Measurements from ENCODE around the gene KSR2.
"Not testable (repeated sequence)": the region's sequence is repeated elsewhere in the genome, so short reads cannot be mapped to it uniquely, and the experiment has no call there.

Gene KSR2

DNA sequence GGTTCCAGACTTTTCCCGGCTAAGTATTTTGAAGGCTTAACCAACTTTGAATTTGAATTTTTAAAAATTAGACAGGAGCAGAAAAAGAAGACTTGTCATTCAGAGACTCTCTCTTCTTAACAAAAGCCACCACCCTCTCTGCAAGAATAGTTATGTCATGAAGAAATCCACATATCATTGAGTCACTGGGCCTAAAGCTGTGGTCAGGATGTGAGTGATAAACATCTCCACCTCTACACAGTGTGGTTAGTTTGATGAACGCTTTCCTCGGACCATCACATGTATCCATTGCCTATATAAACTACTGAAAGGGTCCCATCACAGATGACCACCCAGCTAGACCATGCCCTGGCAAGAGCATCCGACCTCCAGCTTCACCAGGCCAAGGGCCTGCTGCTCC, 226.1 kb downstream of the KSR2 start:
- DNase-seq, result no peak

DNA sequence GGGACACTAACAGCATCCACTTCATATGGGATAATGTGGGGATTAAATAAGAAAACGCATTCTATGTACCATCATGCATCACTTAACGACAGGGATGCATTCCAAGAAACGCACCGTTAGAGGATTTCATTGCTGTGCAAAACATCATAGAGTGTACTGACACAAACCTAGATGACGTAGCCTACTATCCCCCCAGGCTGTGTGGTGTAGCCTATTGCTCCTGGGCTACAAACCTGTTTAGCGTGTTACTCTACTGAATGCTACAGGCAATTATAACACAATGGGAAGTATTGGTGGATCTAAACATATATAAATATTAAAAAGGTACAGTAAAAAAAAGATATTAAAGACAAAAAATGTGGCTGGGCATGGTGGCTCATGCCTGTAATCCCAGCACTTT, 230.6 kb downstream of the KSR2 start:
- no peak for DNase-seq

DNA sequence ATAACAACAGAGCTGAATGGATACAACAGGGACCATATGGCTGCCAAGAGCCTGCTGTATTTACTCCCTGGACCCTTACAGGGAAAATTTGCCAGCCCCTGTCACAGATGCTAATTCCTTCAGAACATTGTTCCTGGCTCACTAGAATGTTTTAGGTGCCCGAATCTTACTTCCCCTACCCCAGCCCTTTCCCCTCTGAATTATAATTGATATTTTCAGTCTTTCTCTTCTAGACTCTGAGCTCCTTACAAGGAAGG, 235.3 kb downstream of the KSR2 start:
- DNase-seq, result no peak

DNA sequence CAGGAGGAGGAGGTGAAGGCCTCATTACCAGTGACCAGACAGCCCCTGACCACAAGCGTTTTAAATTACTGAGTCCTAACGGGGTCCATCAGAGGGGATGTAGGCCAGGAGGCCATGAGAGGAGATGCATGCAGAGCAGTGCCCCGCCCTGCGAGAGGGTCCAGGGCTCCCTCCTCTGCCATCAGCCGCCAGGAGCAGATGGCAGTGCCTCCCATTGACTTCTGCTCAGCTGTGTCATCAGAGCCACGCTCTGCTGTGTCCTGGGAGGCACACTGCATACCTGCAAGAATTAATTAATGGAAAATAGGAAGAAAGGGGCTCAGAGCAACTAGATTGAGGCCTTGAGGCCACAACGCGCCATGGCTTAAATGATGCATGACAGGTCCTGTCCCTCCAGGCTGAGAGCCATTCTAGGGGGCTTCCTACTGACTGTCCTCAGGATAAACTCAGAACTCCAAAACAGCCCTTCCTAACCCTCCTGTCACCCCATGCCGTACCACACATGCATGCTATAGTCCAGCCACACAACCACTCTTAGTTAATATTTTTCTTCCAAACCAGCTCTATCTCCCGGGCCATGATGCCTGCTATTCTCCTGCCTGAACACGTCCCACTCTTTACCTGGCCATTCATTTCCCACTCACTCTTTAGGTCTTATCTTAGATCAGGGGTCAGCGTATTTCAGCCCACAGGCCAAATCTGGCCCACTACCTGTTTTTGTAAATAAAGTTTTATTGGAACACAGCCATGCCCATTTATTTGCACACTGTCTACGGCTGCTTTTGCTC, 235.8 kb downstream of the KSR2 start:
- DNase-seq, result no peak

DNA sequence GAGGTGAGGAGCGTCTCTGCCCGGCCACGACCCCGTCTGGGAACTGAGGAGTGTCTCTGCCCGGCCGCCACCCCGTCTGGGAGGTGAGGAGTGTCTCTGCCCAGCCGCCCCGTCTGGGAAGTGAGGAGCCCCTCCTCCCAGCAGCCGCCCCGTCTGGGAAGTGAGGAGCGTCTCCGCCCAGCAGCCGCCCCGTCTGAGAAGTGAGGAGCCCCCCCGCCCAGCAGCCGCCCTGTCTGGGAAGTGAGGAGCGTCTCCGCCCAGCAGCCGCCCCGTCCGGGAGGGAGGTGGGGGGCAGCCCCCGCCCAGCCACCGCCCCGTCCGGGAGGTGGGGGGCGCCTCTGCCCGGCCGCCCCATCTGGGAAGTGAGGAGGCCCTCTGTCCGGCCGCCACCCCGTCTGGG, 237.7 kb downstream of the KSR2 start:
- not testable (repeated sequence) for DNase-seq

DNA sequence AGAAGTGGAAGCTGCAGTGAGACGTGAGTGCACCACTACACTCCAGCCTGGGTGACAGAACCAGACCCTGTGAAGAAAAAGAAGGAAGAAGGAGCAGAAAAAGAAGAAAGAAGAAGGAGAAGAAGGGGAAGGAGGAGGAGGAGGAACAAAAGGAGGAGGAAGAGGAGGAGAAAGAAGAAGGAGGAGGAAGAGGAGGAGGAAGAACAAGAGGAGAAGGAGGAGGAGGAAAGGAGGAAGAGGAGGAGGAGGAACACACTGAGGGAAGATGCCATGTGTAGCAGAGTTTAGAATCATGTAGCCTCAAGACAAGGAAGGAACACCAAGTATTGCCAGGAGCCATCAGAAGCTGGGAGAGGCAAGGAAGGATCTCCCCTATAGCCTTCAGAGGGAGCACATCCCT, 241.5 kb downstream of the KSR2 start:
- no peak for DNase-seq

DNA sequence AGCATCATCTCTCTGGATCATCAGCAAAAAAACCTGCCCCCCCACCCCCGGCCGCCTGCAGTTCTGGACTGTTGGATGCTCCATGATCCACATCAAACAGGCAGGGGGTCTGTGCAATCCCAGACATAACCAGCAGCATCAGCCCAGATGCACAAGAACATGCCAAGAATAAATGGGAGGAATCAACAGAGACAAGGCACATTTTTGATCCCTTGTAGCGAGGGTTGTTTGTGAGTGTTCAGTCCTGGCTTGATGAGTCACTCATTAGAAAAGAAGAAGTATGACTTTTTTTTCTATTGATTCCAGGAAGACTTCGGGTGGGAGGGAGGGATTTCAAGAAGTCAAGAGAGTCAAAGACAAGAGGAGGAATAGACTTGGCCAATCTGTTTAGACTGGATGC, 244.2 kb downstream of the KSR2 start:
- DNase-seq, result no peak

DNA sequence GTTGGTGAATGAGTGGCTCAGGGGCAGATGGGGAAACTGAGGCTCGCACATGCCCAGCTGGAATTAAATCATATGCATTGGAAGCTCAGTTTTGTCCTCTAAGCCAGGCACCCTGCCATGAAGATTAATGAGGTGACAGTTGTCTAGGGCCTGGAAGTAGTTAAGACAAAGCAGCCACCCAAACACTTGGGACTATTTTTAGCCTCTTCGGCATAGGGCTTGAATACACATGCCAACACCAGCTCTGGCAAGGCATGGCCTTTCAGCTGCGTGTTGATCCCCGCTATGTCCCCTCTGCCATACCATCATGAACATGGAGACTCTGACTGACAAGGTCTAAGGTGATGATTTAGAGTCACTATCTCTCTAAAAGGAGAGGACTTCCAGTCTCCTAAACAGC, 250.2 kb downstream of the KSR2 start:
- no peak for DNase-seq

DNA sequence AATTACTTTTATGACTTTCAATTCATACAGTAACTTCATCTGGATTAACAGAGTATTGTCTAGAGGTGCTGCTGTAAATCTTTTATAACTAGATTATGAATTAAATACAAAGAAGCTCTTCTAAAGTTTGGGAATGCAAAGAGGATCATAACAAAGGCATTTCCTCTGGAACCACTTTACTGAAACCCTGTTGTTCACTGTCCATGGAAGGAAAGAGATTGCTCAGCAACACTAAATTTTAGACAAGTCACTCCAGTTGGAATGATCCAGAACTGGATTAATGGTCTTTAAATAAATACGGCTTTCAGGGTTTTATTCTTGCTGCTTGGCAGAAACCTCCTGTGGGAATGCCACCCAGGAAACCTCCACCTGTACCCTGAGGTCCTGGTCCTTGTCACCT, 250.6 kb downstream of the KSR2 start:
- DNase-seq, result no peak

DNA sequence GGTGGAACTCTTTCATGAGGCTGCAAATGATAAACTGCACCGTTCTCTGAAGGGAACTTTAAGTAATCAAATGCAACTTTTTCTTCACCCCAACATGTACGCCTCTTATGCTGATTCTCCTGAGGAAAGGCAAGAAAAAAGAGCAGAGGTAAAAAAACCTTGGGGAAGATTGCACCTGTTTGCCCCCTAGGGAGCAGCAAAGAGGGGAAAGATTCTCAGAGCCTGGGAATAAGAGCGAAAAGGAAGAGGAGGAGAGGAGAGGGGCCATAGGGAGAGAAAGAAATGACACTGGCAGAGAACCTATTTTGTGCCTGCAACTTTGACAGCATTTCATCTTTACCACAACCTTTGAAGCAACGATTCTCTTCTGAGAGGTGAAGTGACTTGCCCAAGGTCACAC, 254.6 kb downstream of the KSR2 start:
- DNase-seq, result no peak

DNA sequence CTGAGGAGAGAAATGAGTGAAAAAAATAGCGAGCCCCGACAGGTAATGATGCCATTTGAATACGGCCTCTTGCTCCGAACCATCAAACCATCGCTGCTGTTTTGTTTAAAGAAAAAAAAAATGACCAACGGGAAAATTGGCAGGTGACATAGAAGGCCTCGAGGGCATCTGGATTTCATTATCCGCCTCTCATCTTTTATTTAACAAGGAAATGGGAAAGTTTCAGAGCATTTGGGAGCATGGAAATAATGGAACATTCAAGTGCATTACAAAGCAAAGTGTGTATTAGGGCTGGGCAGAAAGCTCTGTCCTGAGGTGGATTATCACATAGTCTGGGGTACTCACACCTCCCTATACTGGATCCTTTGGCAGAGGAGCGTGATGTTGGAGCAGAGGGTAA, 258.7 kb downstream of the KSR2 start:
- no peak for DNase-seq

DNA sequence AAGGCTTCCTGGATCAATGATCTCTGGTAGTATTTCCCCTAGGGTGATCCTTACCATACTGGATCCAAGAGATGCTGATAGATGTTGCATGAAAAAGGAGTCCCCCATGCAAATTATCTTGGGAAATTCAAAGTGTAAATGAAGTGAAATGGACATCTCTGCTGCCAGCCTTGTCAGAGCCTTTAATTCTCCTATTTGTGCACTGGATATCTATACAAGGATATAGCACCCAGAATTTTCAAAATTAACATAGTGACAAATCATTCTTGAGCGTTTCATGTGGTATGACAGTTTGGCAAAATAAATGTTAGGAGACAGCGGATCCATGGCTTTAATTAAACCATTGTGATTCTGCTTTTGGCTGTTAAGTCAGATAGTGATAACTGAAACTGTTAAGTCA, 260.9 kb downstream of the KSR2 start:
- no peak for DNase-seq

DNA sequence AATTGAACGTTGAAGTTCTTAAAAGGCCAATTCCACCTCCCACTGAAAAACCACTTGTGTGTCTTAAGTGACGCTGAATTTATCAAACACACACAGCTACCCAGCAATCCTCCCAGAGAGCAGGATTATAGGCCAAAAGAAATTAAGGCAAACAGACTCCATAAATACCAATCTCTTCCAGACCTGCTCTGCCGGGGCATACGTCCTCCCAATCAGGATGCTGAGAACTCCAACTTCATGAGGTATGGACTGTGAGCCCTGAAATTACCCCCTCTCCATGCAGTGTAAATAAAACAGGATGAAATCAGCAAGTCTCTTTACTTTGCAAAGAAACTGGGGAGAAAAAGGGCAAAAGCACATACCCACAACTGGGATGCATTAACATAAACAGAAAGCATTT, 265.2 kb downstream of the KSR2 start:
- no peak for DNase-seq

DNA sequence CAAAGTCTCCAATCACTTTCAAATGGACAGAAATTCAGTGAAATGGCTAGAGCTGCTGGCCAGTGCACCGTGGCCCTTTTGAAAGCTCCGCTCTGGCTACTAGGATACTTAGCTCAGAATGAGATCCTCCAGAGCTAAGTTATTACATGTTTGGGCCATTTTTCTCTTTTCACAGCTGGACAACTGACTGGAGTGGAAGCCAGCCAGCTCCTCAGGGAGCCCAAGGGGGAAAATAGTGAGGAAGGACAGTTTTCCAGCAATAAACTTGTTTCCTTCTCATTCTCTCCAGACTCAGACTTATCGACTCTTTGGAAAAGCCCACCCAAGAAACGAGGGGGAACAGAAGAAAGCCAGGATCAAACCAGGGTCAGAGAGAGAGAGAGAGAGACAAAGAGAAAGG, 266.0 kb downstream of the KSR2 start:
- peak; percentile 52 for DNase-seq

DNA sequence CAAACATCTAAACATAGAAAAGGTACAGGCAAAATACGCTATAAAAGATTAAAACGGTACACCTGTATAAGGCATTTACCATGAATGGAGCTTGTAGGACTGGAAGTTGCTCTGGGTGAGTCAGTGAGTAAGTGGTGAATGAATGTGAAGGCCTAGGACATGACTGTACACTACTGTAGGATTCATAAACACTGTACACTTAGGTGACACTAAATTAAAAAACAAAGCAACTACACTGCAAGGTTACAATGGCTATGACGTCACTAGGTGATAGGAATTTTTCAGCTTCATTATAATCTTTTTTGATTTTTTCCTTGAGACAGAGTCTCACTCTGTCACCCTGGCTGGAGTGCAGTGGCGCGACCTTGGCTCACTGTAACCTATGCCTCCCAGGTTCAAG, 269.2 kb downstream of the KSR2 start:
- no peak for DNase-seq

DNA sequence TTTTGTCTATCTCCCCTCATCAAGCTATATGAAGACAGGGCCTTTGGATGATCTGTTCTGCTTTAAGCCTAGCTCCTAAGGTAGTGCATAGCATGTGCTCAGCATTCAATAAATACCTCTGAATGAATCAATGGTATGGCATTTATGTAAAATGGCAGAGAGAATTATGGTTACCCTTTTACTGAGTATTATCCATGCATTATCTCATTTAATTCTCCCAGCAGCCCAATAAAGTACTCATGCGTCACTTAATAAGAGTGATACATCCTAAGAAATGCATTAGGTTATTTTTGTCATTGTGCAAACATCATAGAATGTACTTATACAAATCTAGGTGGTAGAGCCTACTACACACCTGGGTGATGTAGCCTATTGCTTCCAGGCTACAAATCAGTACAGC, 269.7 kb downstream of the KSR2 start:
- DNase-seq, result no peak

DNA sequence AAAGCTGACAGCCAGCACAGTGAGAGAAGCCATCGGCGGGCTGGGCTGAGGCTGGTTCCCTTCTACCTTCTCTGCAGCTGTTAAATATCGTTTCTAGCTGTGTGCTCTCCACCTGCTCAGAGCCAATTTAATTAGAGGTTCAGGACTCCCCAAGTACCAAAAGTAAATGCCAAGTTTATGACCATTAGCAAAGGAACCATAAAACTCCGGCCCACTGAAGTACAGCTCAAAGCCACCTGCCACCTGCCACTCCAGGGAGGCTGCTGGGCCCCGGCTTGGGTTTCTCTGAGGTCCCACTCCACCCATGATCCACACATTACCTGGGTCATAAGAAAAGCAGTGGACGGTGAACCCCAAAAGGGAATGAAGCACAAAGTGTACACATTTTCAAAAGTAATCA, 272.8 kb downstream of the KSR2 start:
- DNase-seq, result no peak

DNA sequence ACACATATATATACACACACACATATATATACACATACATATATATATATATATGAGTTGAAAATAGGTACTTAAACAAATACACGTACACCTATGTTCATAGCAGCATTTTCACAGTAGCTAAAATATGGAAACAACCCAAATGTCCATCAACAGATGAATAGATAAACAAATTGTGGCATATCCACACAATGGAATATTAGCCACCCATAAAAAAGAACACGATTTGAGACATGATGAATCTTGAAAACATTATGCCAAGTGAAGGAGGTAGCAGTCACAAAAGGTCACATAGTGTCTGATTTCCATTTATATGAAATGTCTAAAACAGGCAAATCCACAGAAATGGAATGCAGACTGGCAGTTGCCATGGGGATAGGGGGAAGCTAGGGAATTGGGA, 276.3 kb downstream of the KSR2 start:
- DNase-seq, result no peak

DNA sequence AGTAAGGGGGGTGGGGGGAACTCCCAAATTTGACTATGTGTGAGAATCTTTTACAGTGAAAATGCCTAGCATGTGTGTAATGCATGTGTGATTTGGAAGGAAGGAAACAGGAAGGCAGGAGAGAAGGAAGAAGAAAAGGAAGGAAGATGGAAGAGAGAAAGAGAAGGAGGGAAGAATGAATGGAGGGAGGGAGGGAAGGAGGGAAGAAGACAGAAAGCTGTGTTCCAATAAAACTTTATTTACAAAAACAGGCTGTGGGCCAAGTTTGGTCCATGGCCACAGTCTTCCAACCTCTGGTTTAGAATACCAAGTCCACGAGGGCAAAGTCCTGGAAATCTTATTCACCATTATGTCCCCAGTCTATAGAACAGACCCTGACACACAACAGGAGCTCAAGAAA, 278.9 kb downstream of the KSR2 start:
- DNase-seq, result no peak

DNA sequence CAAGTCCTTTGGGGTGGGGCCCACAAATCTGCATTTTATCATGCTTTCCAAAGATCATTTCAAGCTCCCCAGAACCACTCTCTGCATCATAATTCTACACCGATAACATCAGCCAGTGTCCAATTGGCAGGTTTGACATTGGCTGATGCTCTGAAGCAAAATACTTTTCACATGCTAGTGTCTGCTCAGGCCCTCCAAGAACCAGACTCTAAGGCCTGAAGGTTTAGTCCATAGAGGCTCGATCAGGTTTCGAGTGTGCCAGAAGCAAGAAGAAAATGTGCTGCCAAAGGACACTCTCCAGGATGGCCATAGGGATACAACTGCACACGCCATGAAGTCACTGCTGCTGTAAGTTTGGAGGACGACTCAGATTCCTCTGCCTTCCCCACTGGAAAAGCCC, 280.3 kb downstream of the KSR2 start:
- peak; percentile 32 for DNase-seq

DNA sequence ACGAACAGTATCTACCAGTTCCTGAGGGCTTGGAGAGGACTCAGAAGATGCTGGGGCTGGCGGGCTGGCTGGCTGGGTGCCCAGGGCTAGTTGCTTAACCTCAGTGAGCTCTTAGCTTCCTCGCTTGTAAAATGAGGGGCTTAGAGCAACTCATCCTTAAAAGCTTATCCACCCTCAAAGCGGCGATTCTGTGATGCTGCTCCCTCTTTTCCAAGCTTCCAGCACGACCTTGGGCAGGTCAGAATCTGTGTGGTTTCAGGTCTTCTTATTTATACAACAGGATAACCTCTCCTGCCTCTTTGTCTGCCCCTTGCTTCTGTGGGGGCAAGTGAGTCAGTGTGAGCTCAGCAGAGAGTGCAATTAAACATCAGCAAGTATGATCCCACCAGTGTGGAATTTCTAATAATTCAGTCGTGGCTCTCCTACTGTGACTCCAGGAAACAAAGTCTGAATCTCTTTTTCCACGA, 281.8 kb downstream of the KSR2 start:
- DNase-seq, result no peak

DNA sequence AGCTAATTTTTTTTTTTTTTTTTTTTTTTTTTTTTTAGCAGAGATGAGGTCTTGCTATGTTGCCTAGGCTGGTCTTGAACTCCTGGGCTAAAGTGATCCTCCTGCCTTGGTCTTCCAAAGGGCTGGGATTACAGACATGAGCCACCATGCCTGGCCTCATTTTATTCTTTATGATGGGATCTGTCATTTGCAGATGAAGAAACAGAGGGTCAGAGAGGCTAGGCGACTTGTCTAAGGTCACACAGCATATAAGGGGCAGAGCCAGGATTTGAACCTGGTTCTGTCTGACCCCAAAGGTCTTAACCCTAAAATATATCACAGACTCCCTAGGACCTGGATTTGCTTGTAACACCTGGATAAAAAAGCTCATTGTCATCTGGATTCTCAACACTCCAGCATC, 282.6 kb downstream of the KSR2 start:
- DNase-seq, result no peak

DNA sequence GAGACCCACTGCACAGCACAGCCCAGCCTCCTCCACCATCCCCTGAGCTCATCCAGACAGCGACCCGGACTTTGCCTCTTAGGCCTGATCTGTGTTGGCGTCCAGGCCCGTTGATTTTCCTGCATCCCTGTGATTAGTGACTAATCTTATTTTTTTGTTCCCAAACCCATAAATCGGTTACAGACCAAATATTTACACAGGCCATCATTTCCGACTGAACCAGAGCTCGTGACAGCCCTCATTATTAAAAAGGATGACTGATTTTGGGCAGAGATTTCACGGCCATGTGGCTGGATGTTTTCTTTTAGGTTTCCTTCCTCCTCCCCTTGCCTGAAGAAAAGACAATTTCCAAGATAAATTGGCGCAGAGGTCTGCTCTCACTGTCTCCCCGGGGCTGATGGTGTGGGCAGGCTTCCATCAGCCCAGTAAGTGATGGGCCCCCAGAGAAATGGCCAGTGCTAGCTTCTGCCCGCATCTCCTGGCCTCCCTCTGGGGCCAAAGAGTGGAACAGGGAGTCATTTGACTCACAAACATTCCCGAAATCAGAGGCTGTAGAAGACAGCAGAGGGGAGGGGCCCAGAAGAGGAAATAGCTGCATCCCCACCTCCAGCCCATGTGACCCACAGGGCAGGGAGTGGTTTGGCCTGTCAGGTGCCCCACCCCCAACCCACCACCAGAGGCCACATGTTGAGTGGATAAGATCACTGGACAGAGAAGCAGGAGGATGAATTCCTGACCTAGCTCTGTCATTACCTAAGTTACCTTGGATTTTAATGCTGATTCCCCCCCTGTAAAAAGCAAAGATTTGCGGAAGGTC, 283.5 kb downstream of the KSR2 start:
- DNase-seq, result peak; percentile 58

DNA sequence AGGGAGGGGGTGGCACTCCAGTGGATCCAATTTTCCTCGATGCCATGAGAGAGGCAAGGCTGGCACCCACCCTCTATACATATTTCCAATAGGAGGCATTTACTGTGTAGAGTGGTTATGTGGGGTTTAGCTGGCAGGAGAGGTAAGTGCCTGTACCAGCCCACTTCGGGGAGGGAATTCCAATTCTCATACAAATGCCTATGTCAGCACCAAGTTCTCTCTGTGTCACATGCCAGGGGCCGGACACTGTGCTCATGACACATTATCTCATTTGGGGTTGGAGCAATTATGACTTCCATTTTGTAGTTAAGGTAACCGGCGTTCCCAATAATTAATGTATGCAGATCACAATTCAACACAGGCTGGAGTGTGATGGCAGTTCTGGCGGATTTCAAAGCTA, 284.3 kb downstream of the KSR2 start:
- no peak for DNase-seq

DNA sequence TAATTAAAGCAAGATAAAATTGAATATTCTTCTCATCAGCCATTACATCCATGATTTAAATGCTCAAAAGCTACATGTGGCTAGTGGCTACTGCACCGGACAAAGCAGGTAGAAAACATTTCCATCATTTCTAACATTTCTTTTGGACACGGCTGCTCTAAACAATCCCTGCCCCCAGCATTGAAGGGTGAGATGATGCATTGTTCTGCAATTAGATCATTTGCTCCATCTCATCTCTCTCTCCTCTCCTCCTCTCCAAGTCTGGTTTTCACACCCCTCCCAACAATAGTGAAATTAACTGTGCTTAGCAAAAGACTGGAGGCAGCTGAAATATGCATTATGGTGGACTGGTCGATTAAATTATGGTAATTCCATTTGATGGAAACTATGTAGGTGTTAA, 288.5 kb downstream of the KSR2 start:
- DNase-seq, result no peak
